Measurements from ENCODE around the gene TMTC4.
"Not testable (repeated sequence)": the region's sequence is repeated elsewhere in the genome, so short reads cannot be mapped to it uniquely, and the experiment has no call there.

TMTC4 gene

DNA sequence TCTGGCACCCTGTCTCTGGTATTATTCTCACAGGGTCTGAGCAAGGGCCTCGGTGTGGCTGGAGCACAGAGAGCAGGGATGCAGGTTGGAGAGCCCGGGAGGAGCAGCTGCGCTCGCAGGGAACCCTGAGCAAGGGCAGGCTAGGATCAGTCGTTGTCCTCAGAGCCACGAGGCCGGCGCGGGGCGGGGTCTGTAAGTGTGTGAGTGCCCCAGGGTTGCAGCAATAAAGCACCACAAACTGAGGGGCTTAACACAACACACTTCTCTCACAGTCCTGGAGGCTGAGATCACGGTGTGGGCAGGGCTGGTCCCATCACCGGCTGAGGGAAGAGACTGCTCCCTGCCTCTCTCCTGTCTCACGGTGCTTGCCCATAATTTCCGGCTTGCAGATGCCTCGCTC, 47.5 kb downstream of the TMTC4 start:
- no peak for DNase-seq (ENCODE audit: low read depth in 2 of 2)

DNA sequence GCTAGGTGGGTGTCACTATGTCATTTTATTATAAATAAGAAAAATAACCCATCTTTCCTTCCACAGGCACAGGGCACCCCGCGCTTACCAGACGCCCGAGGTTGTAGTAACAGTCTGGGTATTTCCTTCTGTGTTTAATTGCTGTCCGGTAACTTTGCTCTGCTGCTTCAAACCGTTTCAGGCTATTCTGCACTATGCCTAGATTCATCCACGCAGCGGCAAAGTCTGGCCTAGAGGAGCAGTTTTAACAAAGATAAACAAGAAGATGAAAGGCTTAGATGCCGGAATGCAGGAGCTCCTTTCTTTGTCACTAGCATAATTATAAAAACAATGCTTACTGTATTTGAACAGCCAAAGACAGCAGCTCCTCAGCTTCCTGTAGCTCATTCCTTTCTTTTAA, 49.1 kb downstream of the TMTC4 start:
- no peak for DNase-seq (ENCODE audit: low read depth in 2 of 2)

DNA sequence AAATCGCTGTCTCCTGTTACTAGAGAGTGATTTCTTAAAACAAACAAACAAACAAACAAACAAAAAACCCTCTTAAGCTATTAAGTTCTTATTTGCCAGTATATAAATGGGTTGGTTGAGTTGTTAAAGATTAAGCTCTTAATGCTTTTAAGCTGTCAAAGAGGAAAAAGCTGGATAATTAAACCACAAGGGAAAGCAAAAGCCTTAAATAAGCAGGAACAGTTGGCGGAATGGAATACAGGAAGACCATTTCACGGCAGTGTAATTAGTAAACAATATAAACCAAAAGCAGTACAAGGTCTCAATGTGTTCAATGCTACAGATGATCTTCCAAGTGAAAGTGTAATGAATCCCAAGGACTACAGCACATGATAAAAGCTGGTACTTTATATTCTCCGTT, 53.8 kb downstream of the TMTC4 start:
- DNase-seq (ENCODE audit: low read depth in 2 of 2): no peak

DNA sequence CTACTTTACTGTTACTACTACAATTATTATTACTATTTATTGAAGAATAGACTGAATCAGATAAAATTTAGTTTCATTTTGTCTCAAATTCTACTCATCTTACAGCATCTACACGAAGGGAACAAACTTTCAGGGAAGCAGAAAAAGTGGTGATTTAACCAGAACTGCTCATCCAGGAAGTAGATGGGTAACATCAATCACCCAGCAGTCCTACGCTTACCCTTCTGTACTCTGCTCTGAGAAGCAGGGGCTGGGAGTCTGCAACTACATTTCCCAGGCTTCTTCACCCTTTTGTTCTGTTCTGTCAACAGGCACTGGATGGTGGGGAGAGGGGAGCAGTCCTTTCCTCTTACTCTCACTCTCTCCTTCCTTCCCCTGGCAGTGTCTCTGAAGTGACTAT, 54.7 kb downstream of the TMTC4 start:
- no peak for DNase-seq (ENCODE audit: low read depth in 2 of 2)

DNA sequence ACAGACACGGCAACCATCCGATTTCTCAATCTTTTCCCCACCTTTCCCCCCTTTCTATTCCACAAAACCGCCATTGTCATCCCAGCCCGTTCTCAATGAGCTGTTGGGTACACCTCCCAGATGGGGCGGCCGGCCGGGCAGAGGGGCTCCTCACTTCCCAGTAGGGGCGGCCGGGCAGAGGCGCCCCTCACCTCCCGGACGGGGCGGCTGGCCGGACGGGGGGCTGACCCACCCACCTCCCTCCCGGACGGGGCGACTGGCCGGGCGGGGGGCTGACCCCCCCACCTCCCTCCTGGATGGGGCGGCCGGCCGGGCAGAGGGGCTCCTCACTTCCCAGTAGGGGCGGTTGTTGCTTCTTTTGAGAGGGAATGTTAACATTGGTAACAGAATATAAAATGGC, 55.7 kb downstream of the TMTC4 start:
- DNase-seq (ENCODE audit: low read depth in 2 of 2): not testable (repeated sequence)

DNA sequence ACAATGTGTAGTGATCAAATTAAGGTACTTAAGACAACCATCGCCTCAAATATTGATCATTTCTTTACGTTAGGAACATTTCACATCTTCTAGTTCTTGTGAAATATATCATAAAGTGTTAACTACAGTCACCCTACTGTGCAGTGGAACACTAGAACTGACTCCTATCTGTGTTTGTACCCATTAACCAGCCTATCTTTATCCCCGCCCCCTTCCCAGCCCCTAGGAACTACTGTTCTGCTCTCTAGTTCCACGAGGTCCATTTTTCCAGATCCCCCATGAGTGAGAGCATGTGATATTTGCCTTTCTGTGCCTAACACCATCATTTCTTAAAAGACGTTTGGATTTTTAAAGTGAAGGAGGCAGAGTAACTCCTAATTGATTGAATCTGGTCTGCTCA, 61.6 kb downstream of the TMTC4 start:
- no peak for DNase-seq (ENCODE audit: low read depth in 2 of 2)

DNA sequence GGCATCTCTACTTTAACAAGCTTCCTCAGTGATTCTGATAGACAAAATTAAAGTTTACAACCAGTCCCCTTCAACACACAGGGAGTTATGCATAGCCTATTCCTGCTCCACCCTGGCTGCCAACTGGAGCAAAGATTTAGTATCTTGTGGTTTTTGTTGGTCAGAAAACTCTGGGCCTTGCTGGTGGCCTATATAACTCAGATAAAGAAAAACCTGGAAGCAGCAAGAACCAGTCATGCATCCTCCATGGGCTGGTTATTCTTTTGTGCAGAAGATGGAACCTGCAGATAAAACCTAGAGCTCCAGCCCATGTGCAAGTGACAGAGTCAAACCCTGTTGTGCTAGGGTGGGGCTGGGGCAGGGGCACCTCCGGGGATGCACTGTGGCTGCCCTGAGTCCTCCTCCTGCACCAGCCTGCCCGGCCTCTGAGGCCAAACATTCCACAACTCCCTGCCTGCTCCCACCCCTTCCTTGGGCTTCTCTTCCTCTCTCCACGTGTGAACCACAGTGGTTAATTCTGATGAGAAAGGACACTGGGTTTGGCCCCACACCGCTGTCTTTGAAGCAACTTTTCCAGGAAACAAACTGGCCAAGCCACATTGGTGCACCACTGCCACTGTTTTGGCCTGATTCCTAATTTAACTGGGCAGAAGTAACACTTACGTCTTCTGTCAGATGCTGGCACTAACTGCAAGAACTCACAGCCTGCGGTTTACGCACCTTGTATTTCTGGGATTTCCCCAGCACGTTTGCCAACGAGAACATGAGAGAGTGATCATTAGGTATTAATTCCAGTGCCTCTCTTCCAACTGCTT, 62.7 kb downstream of the TMTC4 start:
- peak in 1 of 2 donors; percentile 10 for DNase-seq (ENCODE audit: low read depth in 2 of 2)

DNA sequence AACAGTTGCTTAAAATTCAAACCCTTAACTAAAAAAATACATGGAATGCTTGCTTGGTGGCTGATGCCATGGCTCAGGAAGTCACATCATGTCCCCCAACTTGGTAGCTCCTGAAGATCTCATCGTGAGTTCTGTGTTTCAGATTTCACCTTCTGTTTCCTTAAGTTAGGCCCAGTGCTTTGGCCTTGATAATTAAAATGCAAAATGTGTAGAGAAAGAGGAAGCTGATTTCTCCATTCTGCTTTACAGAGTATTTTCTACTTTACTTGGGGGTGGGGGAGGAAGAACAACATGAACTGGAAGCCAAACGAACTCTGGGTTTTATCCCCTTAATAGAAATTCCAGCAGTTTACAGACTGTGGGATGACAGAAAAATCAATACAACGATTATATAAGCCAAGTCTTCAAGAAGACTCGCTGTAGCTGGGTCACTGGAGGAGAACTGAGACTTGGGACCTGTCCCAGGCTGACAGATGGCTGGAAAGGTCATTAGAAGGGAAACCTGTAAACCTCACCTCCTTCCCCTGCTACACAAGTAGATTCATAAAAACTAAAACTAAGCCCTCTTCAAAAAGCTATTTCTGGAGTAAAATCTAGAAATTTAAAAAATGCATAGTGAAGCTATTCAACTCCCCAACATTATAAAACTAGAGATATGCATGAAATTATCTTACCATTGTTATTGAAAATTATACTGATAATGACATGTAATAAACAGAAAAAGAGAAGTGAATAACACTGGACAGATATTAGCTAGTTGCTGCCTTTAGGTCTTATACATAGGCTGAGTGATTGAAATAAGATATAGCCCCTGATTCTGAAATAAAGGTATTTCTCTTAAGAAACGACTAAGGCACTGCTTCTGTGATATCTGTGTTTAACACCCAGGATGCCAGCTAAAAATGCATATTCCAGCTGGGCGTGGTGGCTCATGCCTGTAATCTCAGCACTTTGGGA, 63.9 kb downstream of the TMTC4 start:
- no peak for DNase-seq (ENCODE audit: low read depth in 2 of 2)

DNA sequence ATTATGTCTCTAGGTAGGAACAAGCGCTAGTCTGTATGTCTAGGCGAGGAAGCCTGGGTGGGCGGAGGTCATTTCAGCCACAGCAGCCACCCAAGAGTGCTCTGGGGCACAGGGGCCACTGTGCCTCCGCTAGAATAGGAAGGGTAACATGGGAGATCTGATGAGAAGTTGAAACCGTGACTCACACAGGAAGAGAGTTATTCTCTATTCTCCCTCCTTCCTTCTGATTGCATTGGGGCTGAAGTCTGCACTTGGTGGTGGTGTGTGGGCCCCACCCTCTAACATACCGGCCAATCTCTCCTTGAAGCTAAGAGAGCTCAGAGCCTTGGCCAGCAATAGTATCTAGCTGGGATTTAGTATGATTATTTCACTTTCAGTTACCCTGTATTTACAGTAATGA, 65.7 kb downstream of the TMTC4 start:
- DNase-seq (ENCODE audit: low read depth in 2 of 2): peak in 1 of 2 donors; percentile 4

DNA sequence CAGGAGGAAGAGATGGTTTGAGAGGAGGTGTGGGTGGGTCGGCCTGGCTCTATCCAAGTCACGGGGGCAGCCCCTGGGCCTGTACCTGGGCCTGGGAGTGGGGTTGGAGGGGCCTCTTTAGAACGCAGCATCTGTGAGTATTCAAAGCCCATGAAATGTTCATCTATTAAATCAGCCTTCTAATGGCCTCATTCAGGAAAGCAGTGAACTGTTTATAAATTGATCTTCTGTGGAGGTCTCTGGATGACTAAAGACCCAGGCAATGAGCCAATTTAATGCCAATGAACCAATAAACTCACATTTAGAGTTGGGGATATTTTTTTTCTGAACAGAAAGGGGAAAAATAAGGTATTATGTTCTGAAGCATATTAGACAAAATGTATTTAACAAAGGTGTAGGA, 66.1 kb downstream of the TMTC4 start:
- DNase-seq (ENCODE audit: low read depth in 2 of 2): no peak

DNA sequence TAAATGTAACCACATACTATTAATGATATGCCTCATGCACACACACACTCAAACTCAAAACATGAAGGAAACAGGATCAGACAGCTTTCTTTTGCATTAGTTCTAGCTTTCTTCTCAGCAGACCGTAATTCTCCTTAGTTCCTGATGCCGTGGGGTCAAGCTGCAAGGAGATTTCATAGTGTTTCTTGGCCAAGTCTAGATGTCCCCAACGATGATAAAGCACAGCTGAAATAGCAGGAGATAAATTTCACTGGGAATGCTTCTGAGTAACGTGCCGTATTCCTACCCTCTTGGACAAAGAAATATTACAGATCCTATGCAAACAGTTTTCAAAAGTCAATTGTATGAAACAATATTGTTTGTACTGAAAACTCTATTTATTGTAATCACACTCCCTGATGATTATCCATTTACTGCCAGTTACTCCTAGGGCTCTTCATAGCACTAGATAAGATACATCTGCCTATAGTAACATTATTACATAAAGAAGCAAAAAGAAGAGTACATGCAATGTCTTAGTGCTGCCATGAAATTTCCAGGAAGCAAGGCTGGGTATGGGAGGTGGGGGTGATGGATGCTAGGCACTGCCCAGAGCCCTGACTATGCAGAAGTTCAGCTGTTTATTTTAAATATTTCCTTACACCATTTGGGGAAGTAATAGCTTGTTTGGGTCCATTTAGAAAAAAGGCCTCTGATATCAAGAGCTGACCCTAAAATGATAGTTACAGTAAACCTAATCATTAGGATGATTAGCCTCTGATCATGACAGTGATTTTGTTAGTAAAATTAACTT, 69.5 kb downstream of the TMTC4 start:
- no peak for DNase-seq (ENCODE audit: low read depth in 2 of 2)

DNA sequence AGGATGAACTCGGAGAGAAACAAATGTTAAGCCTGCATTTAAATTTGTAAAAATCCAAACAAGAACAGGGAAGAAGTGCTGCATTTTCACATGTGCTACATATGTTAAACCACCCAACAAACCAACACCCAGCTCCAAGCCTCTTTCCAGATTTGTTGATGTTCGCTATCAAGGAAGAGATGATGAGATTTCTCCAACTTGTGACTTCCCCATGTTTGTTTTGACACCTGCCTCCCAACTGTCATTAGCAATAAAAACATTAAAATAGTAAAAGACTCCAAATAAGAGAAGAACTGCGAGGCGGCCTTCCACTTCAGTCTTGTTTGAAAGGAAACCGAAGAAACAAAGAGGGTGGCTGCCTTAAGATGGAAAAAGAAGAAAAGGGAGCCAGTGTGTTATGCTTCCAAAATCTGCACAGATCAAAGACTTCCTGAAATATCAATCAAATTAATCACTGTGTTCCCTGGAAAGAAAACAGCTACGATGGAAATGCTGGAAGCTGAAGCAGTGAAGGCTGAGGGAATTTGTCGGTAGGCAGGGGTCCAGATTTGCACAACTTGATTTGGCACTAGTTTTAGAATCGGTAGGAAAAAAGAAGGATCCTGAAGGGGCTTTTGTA, 72.0 kb downstream of the TMTC4 start:
- DNase-seq (ENCODE audit: low read depth in 2 of 2): no peak

DNA sequence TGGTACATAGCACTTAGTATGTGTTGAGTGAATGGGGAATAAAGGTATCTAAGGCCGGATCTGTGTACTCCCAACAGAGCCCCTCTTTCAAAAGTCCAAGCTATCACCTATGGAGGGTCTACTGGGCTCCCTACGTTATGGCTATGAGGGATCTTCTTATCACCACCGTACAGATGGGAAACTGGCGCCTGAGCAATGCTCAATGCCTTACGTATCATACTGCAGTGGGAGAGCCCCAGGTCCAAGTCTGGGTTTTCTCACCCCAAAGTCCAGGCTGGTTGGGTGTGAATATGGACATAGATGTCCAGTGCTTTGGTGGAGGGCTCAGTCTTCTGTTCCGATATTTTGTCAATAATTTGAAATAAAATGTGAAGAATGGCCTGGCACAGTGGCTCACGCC, 72.9 kb downstream of the TMTC4 start:
- no peak for DNase-seq (ENCODE audit: low read depth in 2 of 2)

DNA sequence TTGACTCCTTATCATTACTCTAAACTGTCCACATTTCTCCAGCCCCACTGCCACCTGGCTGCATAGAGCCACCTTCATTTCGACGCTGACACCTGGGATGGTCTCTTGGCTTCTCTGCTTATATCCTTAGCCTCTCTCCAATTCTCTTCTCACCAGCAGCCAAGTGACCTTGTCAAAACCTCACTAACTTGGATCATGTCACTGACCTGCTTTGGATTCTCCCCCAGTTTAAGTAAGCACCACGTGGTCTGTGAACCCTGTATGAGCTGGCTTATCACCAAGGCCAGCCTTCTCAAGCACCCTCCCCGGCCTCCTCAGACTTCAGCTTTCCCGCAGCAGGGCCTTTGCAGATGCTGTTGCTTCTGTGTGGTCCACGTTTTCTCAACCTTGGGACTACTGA, 73.7 kb downstream of the TMTC4 start:
- no peak for DNase-seq (ENCODE audit: low read depth in 2 of 2)

DNA sequence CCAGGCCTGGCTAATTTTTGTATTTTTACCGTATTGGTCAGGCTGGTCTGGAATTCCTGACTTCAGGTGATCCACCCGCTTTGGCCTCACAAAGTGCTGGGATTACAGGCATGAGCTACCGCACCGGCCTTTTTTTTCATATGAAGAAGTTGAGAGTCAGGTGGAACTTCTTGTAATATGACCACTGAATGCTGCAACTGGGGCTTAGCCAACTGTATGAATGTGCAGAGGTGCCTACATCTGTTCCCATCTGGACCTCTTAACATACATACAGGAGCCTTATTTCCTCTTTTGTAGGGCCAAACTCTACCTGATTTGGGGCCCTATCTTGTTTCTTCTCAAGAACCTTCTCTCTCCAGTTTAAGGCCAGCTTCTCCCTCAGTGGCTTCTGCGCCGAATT, 74.1 kb downstream of the TMTC4 start:
- no peak for DNase-seq (ENCODE audit: low read depth in 2 of 2)

DNA sequence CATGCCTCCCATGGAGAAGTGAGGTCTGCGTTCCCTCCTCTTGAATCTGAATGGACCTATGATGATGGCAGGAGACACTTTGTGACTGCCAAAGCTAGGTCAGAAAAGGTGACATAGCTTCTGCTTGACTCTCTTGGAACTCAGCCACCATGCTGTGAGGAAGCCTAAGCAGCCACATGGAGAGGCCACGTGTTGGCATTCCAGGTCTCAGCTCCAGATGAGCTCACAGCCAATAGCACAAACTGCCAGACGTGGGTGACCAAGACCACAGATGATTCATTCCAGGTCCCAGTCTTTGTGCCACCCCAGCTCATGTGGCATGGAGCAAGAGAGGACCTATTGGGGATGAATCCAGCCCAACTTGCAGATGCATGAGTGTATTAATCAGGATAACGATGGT, 77.3 kb downstream of the TMTC4 start:
- DNase-seq (ENCODE audit: low read depth in 2 of 2): no peak

DNA sequence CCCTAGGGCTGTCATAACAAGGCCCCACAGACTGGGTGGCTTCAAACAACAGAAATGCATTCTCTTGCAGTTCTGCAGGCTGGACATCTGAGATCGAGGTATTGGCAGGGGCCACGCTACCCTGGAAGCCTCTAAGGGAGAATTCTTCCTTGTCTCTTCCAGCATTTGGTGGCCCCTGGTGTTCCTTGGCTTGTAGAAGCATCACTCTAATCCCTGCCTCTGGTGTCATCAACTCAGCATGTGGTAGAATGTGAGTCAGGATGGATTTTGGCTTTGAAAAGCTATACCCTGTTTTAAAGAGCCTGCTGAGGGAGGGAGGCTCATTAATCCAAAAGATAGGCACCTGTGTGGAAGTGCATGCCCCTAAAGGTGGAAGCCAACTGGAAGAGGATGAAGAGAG, 78.1 kb downstream of the TMTC4 start:
- no peak for DNase-seq (ENCODE audit: low read depth in 2 of 2)

DNA sequence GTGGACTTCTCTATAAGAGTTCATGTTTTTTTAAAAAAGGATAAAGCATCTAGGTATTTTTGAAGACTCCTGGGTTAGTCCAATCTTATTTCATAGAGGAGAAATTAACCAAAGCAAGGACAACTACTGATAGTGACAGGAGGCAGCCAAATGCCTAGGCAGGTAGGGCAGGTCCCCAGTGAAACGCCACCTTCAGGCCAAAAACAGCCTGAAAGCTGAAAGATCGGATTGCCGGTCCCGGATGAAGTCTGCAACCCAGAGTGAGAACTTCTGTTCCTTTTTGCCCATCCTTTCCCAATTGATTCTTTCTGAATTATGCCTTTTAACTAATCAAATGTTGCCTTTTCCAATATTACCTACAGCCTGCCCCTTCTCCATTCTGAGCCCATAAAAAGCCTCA, 79.9 kb downstream of the TMTC4 start:
- DNase-seq (ENCODE audit: low read depth in 2 of 2): no peak

DNA sequence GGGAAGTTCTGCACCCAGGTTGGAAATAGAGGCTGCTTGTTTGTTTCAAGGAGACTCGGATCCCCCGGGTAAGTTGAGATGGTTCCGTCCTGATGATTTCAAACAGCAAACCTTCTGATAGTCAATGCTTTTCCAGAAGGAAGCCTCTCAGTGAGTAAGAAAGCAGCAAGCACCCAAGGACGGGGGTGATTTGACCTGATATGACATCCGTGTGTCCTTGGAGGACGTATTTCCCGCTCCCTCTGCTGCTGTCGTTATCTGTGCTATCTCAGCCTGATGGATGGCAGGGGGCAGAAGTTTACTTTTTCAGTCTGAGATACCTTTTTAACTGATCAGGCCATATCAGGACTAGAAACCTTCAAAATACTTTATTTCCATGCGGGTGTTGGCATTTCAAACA, 80.3 kb downstream of the TMTC4 start:
- DNase-seq (ENCODE audit: low read depth in 2 of 2): no peak

DNA sequence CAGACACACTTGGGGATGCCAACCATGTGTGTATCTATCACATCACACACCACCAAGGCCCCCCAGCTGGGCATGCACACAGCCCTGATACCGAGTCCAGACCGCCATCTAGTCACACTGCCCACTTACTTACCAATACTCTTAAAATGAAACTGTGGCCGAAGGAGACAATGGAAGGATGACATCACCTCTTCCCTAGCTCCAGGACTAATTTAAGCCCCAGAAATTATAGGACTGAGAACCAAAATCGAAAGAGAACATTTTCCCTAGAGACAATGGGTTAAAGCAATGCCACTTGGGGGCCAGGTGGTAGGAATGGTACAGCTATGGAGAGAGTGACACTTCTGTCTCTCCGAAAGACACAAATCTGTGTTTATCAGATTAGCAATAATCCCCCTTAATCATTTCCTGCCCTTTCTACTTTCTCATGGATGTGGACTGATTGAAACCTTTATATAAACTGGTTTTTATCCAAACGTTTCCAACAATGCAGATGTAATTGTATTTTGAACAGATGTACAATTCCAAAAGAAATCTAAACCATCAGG, 85.3 kb downstream of the TMTC4 start:
- DNase-seq (ENCODE audit: low read depth in 2 of 2): no peak

Measured in stimulated activated CD8-positive, alpha-beta memory T cell treated with anti-CD3 and anti-CD28 coated beads, Interleukin-7, amount 100 ng/mL, for 4 hours (primary cell).